LNCaP clone FGC (cell line): ENCODE results near the gene HNRNPC.
"Not testable (repeated sequence)": the region's sequence is repeated elsewhere in the genome, so short reads cannot be mapped to it uniquely, and the experiment has no call there.

Source experiments
- DNase-seq: peaks from one replicate; pipeline ENCODE4 v3.0.0-alpha.2; 2011; ENCODE audit warnings: low read depth
- H3K4me3 ChIP-seq: 2 replicates; pipeline ENCODE4 v1.5.1; 2011; ENCODE audit warnings: mild to moderate bottlenecking, low read depth, low read length, control low read depth
- TF ChIP-seq, protein P1 (sequence below): IDR thresholded peaks from 2 replicates; pipeline ENCODE4 v1.5.1; 2012; ENCODE audit warnings: mild to moderate bottlenecking; ENCODE audit not compliant: control insufficient read depth, insufficient read depth; ENCODE audit errors: extremely low read depth

HNRNPC gene

DNA sequence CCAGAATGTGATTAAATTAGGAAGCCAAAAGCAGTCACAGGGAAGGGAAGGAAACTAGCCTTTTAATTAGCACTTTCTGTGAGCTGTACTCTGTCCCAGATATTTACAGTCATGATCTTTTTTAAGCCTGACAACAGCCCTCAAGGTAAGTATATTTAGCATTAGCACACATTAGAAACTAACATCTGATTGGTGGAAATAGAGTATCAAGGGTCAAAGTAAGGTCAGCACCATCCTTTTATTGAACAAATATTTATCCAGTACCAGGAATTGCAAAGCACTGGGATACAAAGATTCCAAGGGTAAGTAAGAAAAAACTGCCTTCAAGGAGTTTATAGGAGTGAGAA lies 38.9 kb upstream of the HNRNPC start:
- peak; percentile 95 for DNase-seq
- TF ChIP-seq, protein P1, sequence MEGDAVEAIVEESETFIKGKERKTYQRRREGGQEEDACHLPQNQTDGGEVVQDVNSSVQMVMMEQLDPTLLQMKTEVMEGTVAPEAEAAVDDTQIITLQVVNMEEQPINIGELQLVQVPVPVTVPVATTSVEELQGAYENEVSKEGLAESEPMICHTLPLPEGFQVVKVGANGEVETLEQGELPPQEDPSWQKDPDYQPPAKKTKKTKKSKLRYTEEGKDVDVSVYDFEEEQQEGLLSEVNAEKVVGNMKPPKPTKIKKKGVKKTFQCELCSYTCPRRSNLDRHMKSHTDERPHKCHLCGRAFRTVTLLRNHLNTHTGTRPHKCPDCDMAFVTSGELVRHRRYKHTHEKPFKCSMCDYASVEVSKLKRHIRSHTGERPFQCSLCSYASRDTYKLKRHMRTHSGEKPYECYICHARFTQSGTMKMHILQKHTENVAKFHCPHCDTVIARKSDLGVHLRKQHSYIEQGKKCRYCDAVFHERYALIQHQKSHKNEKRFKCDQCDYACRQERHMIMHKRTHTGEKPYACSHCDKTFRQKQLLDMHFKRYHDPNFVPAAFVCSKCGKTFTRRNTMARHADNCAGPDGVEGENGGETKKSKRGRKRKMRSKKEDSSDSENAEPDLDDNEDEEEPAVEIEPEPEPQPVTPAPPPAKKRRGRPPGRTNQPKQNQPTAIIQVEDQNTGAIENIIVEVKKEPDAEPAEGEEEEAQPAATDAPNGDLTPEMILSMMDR = no peak
- H3K4me3 ChIP-seq = peak overlapping the region; percentile 57

DNA sequence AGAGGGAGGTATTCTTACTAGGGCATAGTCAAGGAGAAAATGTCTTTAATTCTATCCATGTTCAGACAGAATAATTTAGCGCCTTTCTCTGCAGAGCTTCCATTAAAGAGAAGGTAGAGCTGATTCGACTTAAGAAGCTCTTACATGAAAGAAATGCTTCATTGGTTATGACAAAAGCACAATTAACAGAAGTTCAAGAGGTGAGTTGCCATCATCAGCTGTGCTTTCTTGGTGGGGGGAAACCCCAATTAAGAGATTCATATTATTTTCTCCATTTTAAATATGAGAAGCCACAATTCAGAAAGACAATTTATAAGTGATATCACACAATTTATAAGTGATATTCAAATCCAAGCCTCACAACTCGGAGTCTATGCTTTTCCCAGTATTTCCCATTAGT lies 38.4 kb upstream of the HNRNPC start:
- TF ChIP-seq, protein P1 = no peak
- no peak for DNase-seq
- H3K4me3 ChIP-seq = peak overlapping the region; percentile 57

DNA sequence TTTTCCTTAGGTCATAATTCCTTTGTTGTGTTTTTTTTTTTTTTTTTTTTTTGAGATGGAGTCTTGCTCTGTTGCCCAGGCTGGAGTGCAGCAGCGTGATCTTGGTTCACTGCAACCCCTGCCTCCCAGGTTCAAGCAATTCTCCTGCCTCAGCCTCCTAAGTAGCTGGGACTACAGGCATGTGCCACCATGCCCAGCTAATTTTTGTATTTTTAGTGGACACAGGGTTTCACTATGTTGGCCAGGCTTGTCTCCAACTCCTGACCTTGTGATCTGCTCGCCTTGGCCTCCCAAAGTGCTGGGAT lies 33.5 kb upstream of the HNRNPC start:
- DNase-seq, H3K4me3 ChIP-seq: not testable (repeated sequence)

DNA sequence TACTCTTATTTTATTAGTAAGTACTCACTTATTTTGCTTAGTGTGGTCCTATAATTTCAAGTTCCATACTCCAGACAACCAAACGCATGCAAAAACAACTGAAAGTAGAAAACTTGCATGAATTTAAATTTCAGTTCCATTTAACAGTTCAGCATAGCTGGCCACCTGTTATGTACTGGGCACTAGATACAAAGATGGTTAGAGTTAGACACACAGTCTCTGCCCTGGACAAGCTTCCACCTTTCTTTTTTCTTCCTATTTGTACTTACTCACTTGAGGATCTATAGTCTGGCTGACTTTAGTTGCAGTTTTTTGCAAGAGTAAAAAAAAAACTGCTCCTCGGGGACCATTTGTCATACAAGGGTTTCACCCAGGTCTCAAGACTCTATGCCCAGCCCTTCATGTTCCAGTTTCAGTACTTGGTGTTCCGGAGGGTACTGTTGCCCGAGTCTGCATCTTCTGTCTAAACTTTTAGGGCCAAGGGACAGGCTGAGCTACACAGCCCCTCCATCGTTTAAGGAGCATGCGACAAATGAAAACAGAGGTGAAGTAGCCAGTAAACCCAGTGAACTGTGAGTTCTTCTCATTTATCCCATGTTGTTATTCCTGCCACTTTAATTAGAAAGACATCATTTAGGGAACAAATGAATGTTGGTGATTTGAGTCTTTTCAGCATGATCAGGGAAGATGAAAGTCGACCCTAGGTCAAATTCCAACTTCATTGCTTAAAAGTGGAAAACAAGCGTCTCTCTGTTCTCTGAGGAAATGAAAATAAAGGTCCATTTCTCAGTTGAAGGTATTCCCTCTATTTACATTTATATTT lies 33.0 kb upstream of the HNRNPC start:
- no peak overlapping the region for H3K4me3 ChIP-seq

DNA sequence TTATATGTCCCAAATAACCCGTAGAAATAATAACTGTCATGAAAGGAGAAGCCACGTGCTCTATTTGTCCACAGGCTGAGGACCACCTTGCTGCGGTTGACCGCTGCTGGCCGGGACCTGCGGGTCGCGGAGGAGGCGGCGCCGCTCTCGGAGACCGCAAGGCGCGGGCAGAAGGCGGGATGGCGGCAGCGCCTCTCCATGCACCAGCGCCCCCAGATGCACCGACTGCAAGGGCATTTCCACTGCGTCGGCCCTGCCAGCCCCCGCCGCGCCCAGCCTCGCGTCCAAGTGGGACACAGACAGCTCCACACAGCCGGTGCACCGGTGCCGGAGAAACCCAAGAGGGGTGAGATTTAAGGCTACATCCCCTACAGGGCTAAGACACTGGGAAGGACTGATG lies 31.6 kb upstream of the HNRNPC start:
- H3K4me3 ChIP-seq = no peak overlapping the region
- no peak for DNase-seq

More for the DNA sequence above, 33.0 kb upstream of the HNRNPC start:
- TF ChIP-seq, protein P1 = no peak
- DNase-seq = no peak

DNA sequence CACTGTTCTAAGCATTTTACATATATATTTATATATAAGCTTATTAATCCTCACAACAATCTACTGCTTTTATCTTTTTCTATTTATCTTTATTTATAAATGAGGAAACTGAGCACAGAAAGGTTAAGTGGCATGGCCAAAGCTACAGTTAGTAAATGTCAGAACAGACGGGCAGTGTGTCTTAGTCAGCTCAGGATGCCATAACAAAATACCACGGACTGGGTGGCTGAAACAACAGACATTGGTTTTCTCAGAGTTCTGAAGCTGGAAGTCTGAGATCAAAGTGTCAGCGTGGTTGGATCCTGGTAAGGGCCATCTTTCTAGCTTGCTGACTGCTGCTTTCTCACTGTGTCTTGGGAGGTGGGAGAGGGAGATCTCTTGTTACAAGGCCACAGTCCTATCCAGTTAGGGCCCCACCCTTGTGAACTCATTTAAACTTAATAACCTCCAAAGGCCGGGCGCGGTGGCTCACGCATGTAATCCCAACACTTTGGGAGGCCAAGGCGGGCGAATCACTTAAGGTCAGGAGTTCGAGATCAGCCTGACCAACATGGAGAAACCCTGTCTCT lies 30.4 kb upstream of the HNRNPC start:
- TF ChIP-seq, protein P1 = no peak
- DNase-seq = no peak
- H3K4me3 ChIP-seq = no peak overlapping the region

More for the DNA sequence above, 31.6 kb upstream of the HNRNPC start:
- TF ChIP-seq, protein P1 = no peak

DNA sequence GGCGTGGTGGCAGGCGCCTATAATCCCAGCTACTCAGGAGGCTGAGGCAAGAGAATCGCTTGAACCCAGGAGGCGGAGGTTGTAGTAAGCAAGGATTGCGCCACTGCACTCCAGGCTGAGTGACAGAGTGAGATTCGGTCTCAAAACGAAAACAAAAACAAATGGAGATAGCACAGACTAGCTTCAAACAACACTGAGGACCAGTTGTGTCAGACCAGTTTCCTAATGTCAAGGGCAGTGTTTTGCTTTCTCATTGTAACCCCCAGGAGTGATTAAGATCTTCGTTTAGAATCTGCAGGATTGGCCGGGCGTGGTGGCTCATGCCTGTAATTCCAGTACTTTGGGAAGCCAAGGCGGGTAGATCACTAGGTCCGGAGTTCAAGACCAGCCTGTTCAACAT lies 29.1 kb upstream of the HNRNPC start:
- TF ChIP-seq, protein P1 = no peak
- no peak overlapping the region for H3K4me3 ChIP-seq
- DNase-seq = no peak

DNA sequence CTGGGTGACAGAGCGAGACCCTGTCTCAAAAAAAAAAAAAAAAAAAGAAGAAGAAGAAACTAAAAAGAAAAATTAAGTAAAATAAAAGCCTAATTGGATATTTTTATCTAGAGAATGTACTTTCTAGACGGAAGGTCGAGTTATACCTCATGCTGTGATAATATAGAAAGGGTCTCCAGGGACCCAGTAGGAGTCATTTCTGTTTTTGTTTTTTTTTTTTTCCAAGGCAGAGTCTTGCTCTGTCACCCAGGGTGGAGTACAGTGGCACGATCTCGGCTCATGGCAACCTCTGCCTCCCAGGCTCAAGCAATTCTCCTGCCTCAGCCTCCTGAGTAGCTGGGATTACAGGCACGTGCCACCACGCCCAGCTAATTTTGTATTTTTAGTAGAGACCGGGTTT lies 24.8 kb upstream of the HNRNPC start:
- not testable (repeated sequence) for H3K4me3 ChIP-seq, DNase-seq
